Liver (tissue), 3 donors: ENCODE results near the gene NRF1.

Source experiments
- EGR1 ChIP-seq, 2 donors: IDR thresholded peaks; 2 replicates each; pipeline ENCODE4 v1.6.1; 2016 to 2018; ENCODE audit warnings: antibody characterized with exemption in 2 of 2, low read depth in 2 of 2
- FOXA1 ChIP-seq: IDR thresholded peaks from 2 replicates; pipeline ENCODE4 v1.6.1; 2016; ENCODE audit warnings: antibody characterized with exemption
- TAF1 ChIP-seq: conservative IDR thresholded peaks from 2 replicates; pipeline ENCODE4 v1.6.1; 2016; ENCODE audit warnings: antibody characterized with exemption, mild to moderate bottlenecking
- YY1 ChIP-seq: IDR thresholded peaks from 2 replicates; pipeline ENCODE4 v1.6.1; 2016; ENCODE audit warnings: antibody characterized with exemption, mild to moderate bottlenecking
- TF ChIP-seq, protein P1 (sequence below): fragments of 150-350 bp; IDR thresholded peaks from 2 replicates; pipeline ENCODE4 v1.5.1; 2017; ENCODE audit warnings: improper control_type of control experiment, low read depth, low read length; ENCODE audit not compliant: missing input control
- donor health status: healthy.
- donor health status: healthy.

DNA sequence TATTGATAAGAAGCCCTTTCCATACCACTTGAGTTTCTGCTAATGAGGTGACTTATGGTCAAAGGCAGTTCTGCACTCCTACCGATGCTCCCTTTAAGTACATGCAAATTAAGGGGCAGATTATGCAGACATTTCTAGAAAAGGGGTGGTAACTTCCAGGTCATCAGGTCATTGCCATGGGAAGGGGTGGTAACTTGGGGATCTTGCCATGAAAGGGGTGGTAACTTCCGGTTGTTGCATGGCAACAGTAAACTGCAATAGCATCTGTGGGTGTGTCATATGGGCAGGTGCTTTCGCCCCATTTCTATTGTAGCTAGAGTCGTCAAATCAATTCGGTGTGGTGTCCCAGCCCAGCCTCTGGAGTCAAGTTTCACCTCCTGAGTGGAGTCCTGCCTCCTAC is 190.4 kb downstream of the NRF1 start:
- no peak for TF ChIP-seq FOXA1
- no peak for TF ChIP-seq TAF1
- TF ChIP-seq, protein P1, sequence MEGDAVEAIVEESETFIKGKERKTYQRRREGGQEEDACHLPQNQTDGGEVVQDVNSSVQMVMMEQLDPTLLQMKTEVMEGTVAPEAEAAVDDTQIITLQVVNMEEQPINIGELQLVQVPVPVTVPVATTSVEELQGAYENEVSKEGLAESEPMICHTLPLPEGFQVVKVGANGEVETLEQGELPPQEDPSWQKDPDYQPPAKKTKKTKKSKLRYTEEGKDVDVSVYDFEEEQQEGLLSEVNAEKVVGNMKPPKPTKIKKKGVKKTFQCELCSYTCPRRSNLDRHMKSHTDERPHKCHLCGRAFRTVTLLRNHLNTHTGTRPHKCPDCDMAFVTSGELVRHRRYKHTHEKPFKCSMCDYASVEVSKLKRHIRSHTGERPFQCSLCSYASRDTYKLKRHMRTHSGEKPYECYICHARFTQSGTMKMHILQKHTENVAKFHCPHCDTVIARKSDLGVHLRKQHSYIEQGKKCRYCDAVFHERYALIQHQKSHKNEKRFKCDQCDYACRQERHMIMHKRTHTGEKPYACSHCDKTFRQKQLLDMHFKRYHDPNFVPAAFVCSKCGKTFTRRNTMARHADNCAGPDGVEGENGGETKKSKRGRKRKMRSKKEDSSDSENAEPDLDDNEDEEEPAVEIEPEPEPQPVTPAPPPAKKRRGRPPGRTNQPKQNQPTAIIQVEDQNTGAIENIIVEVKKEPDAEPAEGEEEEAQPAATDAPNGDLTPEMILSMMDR: no peak
- TF ChIP-seq YY1: no peak
- no peak for TF ChIP-seq EGR1 (IDR thresholded peaks at IDR 0.05; ENCODE audit: low read depth in 2 of 2)
